HepG2 (cell line): Measurements from ENCODE around the gene ZNF234. TPM values are rescaled to one million over a fixed set of nuclear protein-coding genes. Genes with fewer than 3 reads are reported as not detected.
A peak's percentile ranks its signal among the peaks of the same experiment; 100 is the strongest.

ENCODE experiments used
- BHLHE40 ChIP-seq: IDR thresholded peaks from 2 replicates; pipeline ENCODE4 v1.6.1; 2011; ENCODE audit warnings: low read length, improper control_type of control experiment
- BRD4 ChIP-seq: sonication (generic); formaldehyde crosslinking; IDR thresholded peaks from 2 replicates; pipeline ENCODE4 v1.4.0; 2020; ENCODE audit warnings: missing genetic modification reagents
- CBX5 ChIP-seq: sonication (generic); formaldehyde crosslinking; IDR thresholded peaks from 2 replicates; pipeline ENCODE4 v1.4.0; 2020; ENCODE audit warnings: missing genetic modification reagents, borderline replicate concordance
- CREBL2 ChIP-seq: sonication (generic); formaldehyde crosslinking; IDR thresholded peaks from 2 replicates; pipeline ENCODE4 v1.8.1; 2023; ENCODE audit warnings: missing genetic modification reagents, mild to moderate bottlenecking, borderline replicate concordance
- FOXO4 ChIP-seq: sonication (generic); formaldehyde crosslinking; conservative IDR thresholded peaks from 2 replicates; pipeline ENCODE4 v1.8.1; 2023; ENCODE audit warnings: missing genetic modification reagents
- GTF2F1 ChIP-seq: fragments of 150-350 bp; IDR thresholded peaks from 2 replicates; pipeline ENCODE4 v1.6.1; 2014; ENCODE audit warnings: low read length
- HNRNPK ChIP-seq: fragments of 200-400 bp; formaldehyde crosslinking; IDR thresholded peaks from 2 replicates; pipeline ENCODE4 v1.6.1; 2018; ENCODE audit warnings: low read length, low read depth, moderate library complexity, mild to moderate bottlenecking; ENCODE audit not compliant: poor library complexity, severe bottlenecking
- JUNB ChIP-seq: sonication (generic); formaldehyde crosslinking; IDR thresholded peaks from 2 replicates; pipeline ENCODE4 v1.8.0; 2022; ENCODE audit warnings: missing genetic modification reagents, mild to moderate bottlenecking, borderline replicate concordance
- MIXL1 ChIP-seq: IDR thresholded peaks from 2 replicates; pipeline ENCODE4 v1.6.1; 2016
- NCOA1 ChIP-seq: sonication (generic); formaldehyde crosslinking; IDR thresholded peaks from 2 replicates; pipeline ENCODE4 v1.9.0; 2021; ENCODE audit warnings: missing genetic modification reagents
- PHF5A ChIP-seq: IDR thresholded peaks from one replicate; pipeline ENCODE4 v1.6.1; 2018; ENCODE audit warnings: low read depth, missing genetic modification reagents; ENCODE audit not compliant: unreplicated experiment
- POGZ ChIP-seq: sonication (generic); formaldehyde crosslinking; IDR thresholded peaks from 2 replicates; pipeline ENCODE4 v1.4.0; 2020; ENCODE audit warnings: mild to moderate bottlenecking, missing genetic modification reagents
- RBM22 ChIP-seq: fragments of 200-400 bp; formaldehyde crosslinking; optimal IDR thresholded peaks from 2 replicates; pipeline ENCODE3; 2017; ENCODE audit warnings: mild to moderate bottlenecking, low read length, moderate library complexity
- RFXANK ChIP-seq: IDR thresholded peaks from 2 replicates; pipeline ENCODE4 v1.6.1; 2016
- ZBTB2 ChIP-seq: sonication (generic); formaldehyde crosslinking; IDR thresholded peaks from 2 replicates; pipeline ENCODE4 v1.8.0; 2022; ENCODE audit warnings: low read depth, missing genetic modification reagents
- ZHX2 ChIP-seq, 2 experiments: sonication (generic) in 1 of 2; formaldehyde crosslinking in 1 of 2; IDR thresholded peaks; 2 replicates each; pipeline versions ENCODE4 v1.6.1 to v1.9.0; 2014 to 2022; ENCODE audit warnings: antibody characterized with exemption in 1 of 2, borderline replicate concordance in 1 of 2, inconsistent platforms in 1 of 2, low read depth in 1 of 2, missing genetic modification reagents in 1 of 2
- ZNF138 ChIP-seq: sonication (generic); formaldehyde crosslinking; IDR thresholded peaks from 2 replicates; pipeline ENCODE4 v1.5.0; 2020; ENCODE audit warnings: mild to moderate bottlenecking, low read depth, missing genetic modification reagents
- ZNF224 ChIP-seq: sonication (generic); formaldehyde crosslinking; IDR thresholded peaks from 2 replicates; pipeline ENCODE4 v1.5.0; 2020; ENCODE audit warnings: mild to moderate bottlenecking, missing genetic modification reagents
- ZNF251 ChIP-seq: sonication (generic); formaldehyde crosslinking; IDR thresholded peaks from 2 replicates; pipeline ENCODE4 v1.9.0; 2021; ENCODE audit warnings: mild to moderate bottlenecking, missing genetic modification reagents
- ZNF260 ChIP-seq: sonication (generic); formaldehyde crosslinking; IDR thresholded peaks from 2 replicates; pipeline ENCODE4 v1.4.0; 2020; ENCODE audit warnings: missing genetic modification reagents, low read depth, mild to moderate bottlenecking, borderline replicate concordance
- ZNF782 ChIP-seq: sonication (generic); formaldehyde crosslinking; IDR thresholded peaks from 2 replicates; pipeline ENCODE4 v1.4.0; 2020; ENCODE audit warnings: missing genetic modification reagents, mild to moderate bottlenecking, borderline replicate concordance
- polyA plus RNA-seq, 8 experiments: library from polyadenylated mRNA; depleted of rRNA in 3 of 8; stranded (reverse) in 7 of 8; unstranded in 1 of 8; fragments of >200 nt; fragmentation: Illumina TruSeq in 4 of 8; extraction: Trizol in 4 of 8; gene quantifications; 2 replicates each; pipeline versions ENCODE4 v1.2.1 to v1.2.3, GENCODE V29; 2011 to 2016; ENCODE audit warnings: low read depth in 4 of 8, missing spikeins in 1 of 8, mixed read lengths in 1 of 8; ENCODE audit not compliant: insufficient read depth in 1 of 8
- total RNA-seq, 5 experiments: library from RNA; depleted of rRNA; stranded (reverse); fragments of >200 nt; fragmentation: Illumina TruSeq; extraction: Trizol; gene quantifications; 2 replicates each; pipeline ENCODE4 v1.2.3, GENCODE V29; 2016; ENCODE audit warnings: low read depth in 1 of 5

The ZNF234 gene
- total and polyA plus RNA-seq, 2 of the 13 experiments (the other 11 are each of a cell fraction or from before 2014, with no cell fraction given) = 3.5 to 11.2 TPM

GRCh38 chr19:44141191-44142058 is at the start of gene ZNF234 (continued):
- TF ChIP-seq FOXO4 (CRISPR knock-in tag) = no peak
- no peak for TF ChIP-seq ZBTB2 (CRISPR knock-in tag)
- no peak for TF ChIP-seq NCOA1 (CRISPR knock-in tag)
- no peak for TF ChIP-seq RBM22
- TF ChIP-seq HNRNPK = no peak
- TF ChIP-seq JUNB (CRISPR knock-in tag) = no peak
- TF ChIP-seq MIXL1 (CRISPR knock-in tag) = peak; percentile 80
- TF ChIP-seq ZNF224 (CRISPR knock-in tag) = 0 out of 2 replicates have a peak, but pooled peaks have one; percentile 24
- TF ChIP-seq BRD4 = no peak
- TF ChIP-seq ZNF782 (CRISPR knock-in tag) = no peak
- TF ChIP-seq CREBL2 = no peak
- no peak for TF ChIP-seq RFXANK (CRISPR knock-in tag)
- TF ChIP-seq POGZ (CRISPR knock-in tag) = peak; percentile 16; the same call in 1 of the 2 replicates
- TF ChIP-seq ZNF138 (CRISPR knock-in tag) = no peak
- TF ChIP-seq BHLHE40 = no peak
- no peak for TF ChIP-seq ZNF260 (CRISPR knock-in tag)
- TF ChIP-seq GTF2F1 = no peak
- no peak for TF ChIP-seq ZHX2 (IDR thresholded peaks at IDR 0.05; ENCODE audit: low read depth)
- no peak for TF ChIP-seq ZHX2 (CRISPR knock-in tag; IDR thresholded peaks at IDR 0.05; ENCODE audit: borderline replicate concordance)
- TF ChIP-seq CBX5 = 0 out of 2 replicates have a peak, but pooled peaks have one; percentile 24
- no peak for TF ChIP-seq ZNF251
- peak; percentile 36 for TF ChIP-seq PHF5A (CRISPR knock-in tag)
